K562 (cell line): ENCODE measurements around the gene ITPR1. TPM values are rescaled to one million over a fixed set of nuclear protein-coding genes. Genes with fewer than 3 reads are reported as not detected.

Experiments
- ARID2 ChIP-seq: fragments of 450-650 bp; IDR thresholded peaks from 2 replicates; pipeline ENCODE4 v1.6.1; 2017; ENCODE audit warnings: antibody characterized with exemption, mild to moderate bottlenecking
- BRD9 ChIP-seq: fragments of 450-650 bp; IDR thresholded peaks from 2 replicates; pipeline ENCODE4 v1.6.1; 2018; ENCODE audit warnings: low read depth; ENCODE audit not compliant: partially characterized antibody
- CHCHD3 ChIP-seq: fragments of 250-450 bp; sonication (Bioruptor Pico); IDR thresholded peaks from 2 replicates; pipeline ENCODE4 v2.1.2; 2022; ENCODE audit warnings: mild to moderate bottlenecking
- CREB1 ChIP-seq, 2 experiments: sonication (generic) in 1 of 2; formaldehyde crosslinking in 1 of 2; IDR thresholded peaks; 2 replicates each; pipeline versions ENCODE4 v1.6.1 to v1.8.0; 2012 to 2022; ENCODE audit warnings: inconsistent platforms in 1 of 2, mild to moderate bottlenecking in 1 of 2, missing genetic modification reagents in 1 of 2, moderate library complexity in 1 of 2
- E2F5 ChIP-seq: sonication (generic); formaldehyde crosslinking; IDR thresholded peaks from 2 replicates; pipeline ENCODE4 v1.8.0; 2022; ENCODE audit warnings: mild to moderate bottlenecking, missing genetic modification reagents
- HDAC2 ChIP-seq: fragments of 450-650 bp; IDR thresholded peaks from 2 replicates; pipeline ENCODE4 v1.6.1; 2016; ENCODE audit warnings: mild to moderate bottlenecking
- HEY1 ChIP-seq: fragments of 250-450 bp; sonication (Bioruptor Pico); IDR thresholded peaks from 2 replicates; pipeline ENCODE4 v1.5.0; 2020; ENCODE audit warnings: mild to moderate bottlenecking, moderate library complexity, borderline replicate concordance
- LCOR ChIP-seq: sonication (generic); formaldehyde crosslinking; IDR thresholded peaks from 2 replicates; pipeline ENCODE4 v1.8.0; 2022; ENCODE audit warnings: mild to moderate bottlenecking, missing genetic modification reagents
- NFYB ChIP-seq: IDR thresholded peaks from 2 replicates; pipeline ENCODE4 v1.6.1; 2011; ENCODE audit warnings: mild to moderate bottlenecking, moderate library complexity; ENCODE audit not compliant: insufficient read length; ENCODE audit errors: extremely low read depth
- NR1H2 ChIP-seq: sonication (generic); formaldehyde crosslinking; IDR thresholded peaks from 2 replicates; pipeline ENCODE4 v1.4.0; 2020; ENCODE audit warnings: mild to moderate bottlenecking, missing genetic modification reagents
- RBM34 ChIP-seq: fragments of 200-400 bp; formaldehyde crosslinking; IDR thresholded peaks from 2 replicates; pipeline ENCODE4 v1.6.1; 2018; ENCODE audit warnings: low read length, borderline replicate concordance; ENCODE audit not compliant: insufficient read depth
- RFX7 ChIP-seq: fragments of 250-450 bp; sonication (Bioruptor Pico); IDR thresholded peaks from 2 replicates; pipeline ENCODE4 v1.5.1; 2021; ENCODE audit warnings: mild to moderate bottlenecking
- SAP30 ChIP-seq: fragments of 200-600 bp; sonication (generic); IDR thresholded peaks from 2 replicates; pipeline ENCODE4 v1.6.1; 2012; ENCODE audit warnings: borderline replicate concordance, low read depth, mild to moderate bottlenecking, moderate library complexity, low read length, control low read depth, inconsistent platforms; ENCODE audit not compliant: insufficient read depth, poor library complexity, severe bottlenecking
- TBP ChIP-seq: optimal IDR thresholded peaks from 2 replicates; pipeline ENCODE3; 2011; ENCODE audit warnings: low read depth, low read length, improper control_type of control experiment
- YBX1 ChIP-seq: fragments of 450-650 bp; IDR thresholded peaks from 2 replicates; pipeline ENCODE4 v1.7.1; 2016; ENCODE audit warnings: mild to moderate bottlenecking
- ZBTB12 ChIP-seq: fragments of 250-450 bp; sonication (Bioruptor Pico); IDR thresholded peaks from 2 replicates; pipeline ENCODE4 v1.4.0; 2020
- ZBTB17 ChIP-seq: fragments of 450-650 bp; formaldehyde crosslinking; IDR thresholded peaks from 2 replicates; pipeline ENCODE4 v1.4.0; 2020; ENCODE audit warnings: mild to moderate bottlenecking
- ZNF449 ChIP-seq: fragments of 250-450 bp; sonication (Bioruptor Pico); IDR thresholded peaks from 2 replicates; pipeline ENCODE4 v1.8.0; 2022; ENCODE audit warnings: moderate library complexity, mild to moderate bottlenecking, inconsistent platforms
- ZNF592 ChIP-seq: fragments of 450-650 bp; IDR thresholded peaks from 2 replicates; pipeline ENCODE4 v1.6.1; 2017; ENCODE audit warnings: antibody characterized with exemption, mild to moderate bottlenecking
- polyA plus RNA-seq, 8 experiments: library from polyadenylated mRNA; depleted of rRNA in 4 of 8; stranded (reverse) in 5 of 8; unstranded in 3 of 8; fragments of >200 nt; fragmentation: Nextera tagmentation in 2 of 8; fragmentation: Illumina TruSeq in 1 of 8; extraction: Ambion mirVana in 2 of 8; extraction: Trizol in 1 of 8; gene quantifications; 2 replicates each; pipeline versions ENCODE4 v1.2.1 to v1.2.3, GENCODE V29; 2011 to 2014; ENCODE audit warnings: inconsistent platforms in 1 of 8, missing spikeins in 1 of 8
- total RNA-seq, 7 experiments: library from RNA; depleted of rRNA in 6 of 7; stranded (reverse); fragments of >200 nt in 6 of 7; fragmentation: Illumina TruSeq in 2 of 7; extraction: Trizol in 2 of 7; gene quantifications; 2 replicates each; pipeline versions ENCODE4 v1.2.1 to v1.2.3, GENCODE V29; 2011 to 2021; ENCODE audit warnings: low replicate concordance in 1 of 7
- TF ChIP-seq, protein P1 (sequence below): fragments of 250-450 bp; sonication (Bioruptor Pico); IDR thresholded peaks from 2 replicates; pipeline ENCODE4 v1.8.0; 2021; ENCODE audit warnings: moderate library complexity, mild to moderate bottlenecking, inconsistent platforms

ITPR1 gene
- total and polyA plus RNA-seq, 9 of the 15 experiments (the other 6 are each of a cell fraction or from before 2014, with no cell fraction given) = 22.4 to 40.0 (median 27.4) TPM

- TF ChIP-seq ZNF592 (peak; percentile 46; the same call in 1 of the 2 replicates), LCOR (CRISPR knock-in tag) (no peak), NFYB (no peak), HDAC2 (0 out of 2 replicates have a peak, but pooled peaks have one; percentile 25), TBP (no peak), RFX7 (CRISPR knock-in tag) (no peak), CHCHD3 (CRISPR knock-in tag) (no peak), ZBTB12 (CRISPR knock-in tag) (no peak), RBM34 (no peak), YBX1 (no peak), CREB1 (IDR thresholded peaks at IDR 0.05) (no peak), CREB1 (CRISPR knock-in tag; IDR thresholded peaks at IDR 0.05) (no peak), E2F5 (0 out of 2 replicates have a peak, but pooled peaks have one; percentile 27), BRD9 (no peak), HEY1 (CRISPR knock-in tag) (no peak), NR1H2 (no peak), ARID2 (no peak), ZNF449 (no peak), ZBTB17 (CRISPR knock-in tag) (no peak), SAP30 (no peak)
- TF ChIP-seq, protein P1, sequence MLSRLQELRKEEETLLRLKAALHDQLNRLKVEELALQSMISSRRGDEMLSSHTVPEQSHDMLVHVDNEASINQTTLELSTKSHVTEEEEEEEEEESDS (CRISPR knock-in tag) = no peak
Observed at GRCh38 chr3:4729061-4729973, 236.2 kb downstream of the ITPR1 start (continued).
